NAMALWA (cell line): ENCODE measurements around the gene KRT78.
"Not testable (repeated sequence)": the region's sequence is repeated elsewhere in the genome, so short reads cannot be mapped to it uniquely, and the experiment has no call there.

ENCODE experiments used
- DNase-seq: peaks from one replicate; pipeline ENCODE4 v3.0.0-alpha.2; 2015; ENCODE audit warnings: low spot score

Gene KRT78

DNA sequence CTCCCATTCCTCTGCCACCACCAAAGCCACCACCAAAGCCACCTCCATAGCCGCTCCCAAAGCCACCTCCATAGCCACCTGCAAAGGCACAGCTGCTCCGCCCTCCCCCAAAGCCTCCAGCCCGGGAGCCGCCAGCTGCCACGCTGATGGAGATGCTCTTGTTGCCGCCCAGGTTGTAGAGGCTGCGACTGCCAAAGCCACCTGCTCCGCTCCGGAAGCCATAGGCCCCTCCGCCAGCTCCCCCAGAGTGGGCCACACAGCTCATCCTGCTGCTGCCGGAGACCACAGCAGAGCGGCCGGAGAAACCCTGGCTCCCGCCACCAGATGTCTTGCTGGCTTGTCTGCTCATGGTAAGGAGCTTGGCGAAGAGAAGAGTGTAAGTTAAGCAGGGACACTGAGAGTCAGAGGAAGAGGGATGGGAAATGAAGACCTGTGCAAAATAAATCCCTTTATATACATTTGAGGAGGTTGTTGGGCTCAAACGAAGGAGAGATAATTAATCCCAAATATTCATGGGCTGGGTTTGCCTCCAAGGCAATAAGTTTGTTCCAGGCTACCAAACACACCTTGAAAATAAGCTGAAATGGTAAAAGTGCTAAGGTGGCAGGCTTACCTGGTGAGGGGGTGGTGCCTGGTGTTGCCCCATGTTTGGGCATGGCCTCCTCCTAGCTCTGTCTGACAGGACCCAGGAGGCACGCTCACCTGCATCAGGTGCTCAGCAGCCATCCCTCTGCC is 52.9 kb downstream of the KRT78 start, which contains the start of gene KRT3:
Gene KRT3, minus strand, starts transcription at position 424 of the 735 bp plus-strand sequence. Its CDS starts 75 bp downstream, at position 349.
- no peak for DNase-seq

DNA sequence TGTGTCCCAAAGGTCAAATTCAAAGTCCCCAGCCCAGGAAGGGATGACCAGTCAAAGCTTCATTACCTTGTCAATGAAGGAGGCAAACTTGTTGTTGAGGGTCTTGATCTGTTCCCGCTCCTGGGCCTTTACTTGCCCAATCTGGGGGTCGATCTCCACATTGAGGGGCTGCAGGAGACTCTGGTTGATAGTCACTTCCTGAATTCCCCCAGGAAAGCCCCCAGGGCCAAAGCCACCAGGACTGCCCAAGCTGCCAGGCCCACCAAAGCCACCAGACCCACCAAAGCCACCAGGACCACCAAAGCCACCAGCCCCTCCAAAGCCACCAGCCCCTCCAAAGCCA is 53.5 kb downstream of the KRT78 start:
- DNase-seq = not testable (repeated sequence)

GRCh38 chr12:52794479-52795331 is 54.1 kb downstream of the KRT78 start:
- DNase-seq = no peak

DNA sequence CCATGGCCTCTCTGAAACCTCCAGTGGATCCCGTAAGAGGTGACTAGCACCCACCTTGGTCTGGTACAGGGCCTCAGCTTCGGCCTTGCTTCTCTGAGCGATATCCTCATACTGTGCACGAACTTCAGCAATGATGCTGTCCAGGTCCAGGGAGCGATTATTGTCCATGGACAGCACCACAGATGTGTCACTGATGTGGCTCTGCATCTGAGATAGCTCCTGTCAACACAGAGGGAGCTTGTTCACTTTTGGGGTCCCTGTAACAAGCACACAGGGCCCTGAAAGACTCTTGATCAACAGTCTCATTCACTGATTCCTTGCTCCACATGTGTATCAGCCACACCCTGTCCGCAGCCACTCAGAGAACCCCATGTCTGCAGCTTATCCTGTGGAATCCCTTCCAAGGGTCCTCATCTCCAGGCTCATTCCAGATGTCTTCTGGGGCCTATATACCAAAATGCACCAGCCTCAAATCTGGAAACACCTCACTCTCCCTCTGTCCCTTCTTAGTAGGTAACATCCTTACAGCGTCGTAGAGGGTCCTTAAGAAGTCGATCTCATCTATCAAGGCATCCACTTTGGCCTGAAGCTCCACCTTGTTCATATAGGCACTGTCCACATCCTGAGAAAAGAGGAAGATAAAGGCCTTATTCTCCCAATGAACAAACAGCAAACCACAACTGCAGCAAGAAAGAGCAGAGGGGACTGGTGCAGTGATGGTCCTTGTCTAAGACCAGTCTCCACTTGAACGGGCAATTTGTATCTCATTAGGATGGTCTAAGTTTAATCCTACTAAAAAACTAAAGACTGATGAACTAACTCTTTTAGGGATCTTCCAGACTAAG is 56.4 kb downstream of the KRT78 start:
- no peak for DNase-seq

- no peak for DNase-seq
Observed at GRCh38 chr12:52791271-52792184, 57.3 kb downstream of the KRT78 start.

- DNase-seq = no peak
Observed at GRCh38 chr12:52790427-52791270, 58.1 kb downstream of the KRT78 start.

GRCh38 chr12:52789637-52790426 is 59.0 kb downstream of the KRT78 start:
- no peak for DNase-seq

DNA sequence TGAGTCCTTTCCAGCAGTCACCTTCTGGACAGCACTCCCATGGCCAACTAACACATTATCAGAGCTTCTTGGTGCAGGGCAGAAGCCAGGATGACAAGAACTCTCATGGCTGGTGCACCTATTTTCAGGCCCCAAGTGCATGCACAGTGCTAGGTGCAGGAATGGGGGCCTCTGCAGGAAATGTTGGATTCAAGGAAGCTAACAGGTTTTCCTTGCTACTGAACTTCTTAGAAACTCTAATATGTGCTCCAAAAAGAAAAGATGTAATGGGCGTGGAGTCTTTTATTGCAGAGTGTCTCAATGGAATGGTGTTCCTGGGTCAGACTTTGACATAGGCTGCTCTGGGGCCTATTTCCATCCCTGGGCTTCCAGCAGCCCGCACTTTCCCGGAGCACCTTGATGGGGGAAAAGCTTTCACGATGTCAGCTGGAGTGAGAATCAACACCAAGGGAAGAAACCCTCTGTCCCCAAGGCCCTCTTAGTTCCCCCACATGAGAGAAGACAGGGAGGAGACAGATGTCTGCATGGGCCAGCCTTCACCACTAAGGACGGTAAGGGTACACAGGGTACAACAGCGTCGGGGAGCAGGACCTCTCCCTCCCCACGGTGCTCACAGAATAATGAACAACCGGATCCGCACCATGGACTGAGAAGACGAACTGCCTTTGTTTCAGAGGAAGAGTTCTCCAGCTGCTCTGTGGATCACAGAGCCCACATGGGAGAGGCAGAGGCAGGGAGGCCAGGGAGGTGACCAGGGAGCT is 59.7 kb downstream of the KRT78 start:
- no peak for DNase-seq

DNA sequence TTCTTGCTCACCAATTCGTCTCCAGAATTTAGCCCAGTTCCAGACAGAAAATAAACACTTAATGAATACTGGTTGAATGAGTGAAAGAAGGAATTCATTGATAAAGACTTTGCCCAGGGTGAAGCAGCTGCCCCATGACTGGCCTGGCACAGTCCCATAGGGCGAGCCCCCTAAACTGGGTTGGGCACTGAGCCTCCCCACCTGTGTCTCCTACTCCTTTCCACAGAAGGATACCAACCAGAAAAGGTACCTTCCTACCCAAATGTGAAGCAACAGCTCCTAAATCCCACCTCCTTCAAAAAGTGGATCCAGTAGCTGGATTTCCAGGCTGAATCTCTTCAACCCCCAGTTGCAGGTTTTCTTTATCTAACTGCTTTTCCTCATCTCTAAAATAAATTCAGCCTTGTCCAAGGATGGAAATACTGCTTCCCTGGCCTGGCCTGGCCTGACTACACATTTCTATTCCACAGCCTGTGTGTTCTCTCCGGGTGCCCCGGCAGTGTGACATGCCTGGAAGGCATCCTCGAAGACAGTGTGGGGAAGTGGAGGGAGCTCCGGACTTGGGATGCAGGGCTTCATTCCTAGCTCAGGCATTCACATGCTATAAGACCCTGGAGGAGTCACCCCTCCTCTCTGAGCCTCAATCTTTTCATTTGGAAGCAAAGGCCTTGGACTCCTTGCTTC is 60.5 kb downstream of the KRT78 start:
- DNase-seq = no peak
